GM23338 (cell line): ENCODE results near the gene C11orf91. TPM values are rescaled to one million over a fixed set of nuclear protein-coding genes. Genes with fewer than 3 reads are reported as not detected.

Experiments
- ATAC-seq: fragments of 200-7000 bp; cut with Tn5 transposase; 3 replicates; pipeline ENCODE4 v1.9.1; 2020
- DNase-seq: peaks from one replicate; pipeline ENCODE4 v3.0.0-alpha.2; 2015; ENCODE audit warnings: low spot score
- H2AFZ ChIP-seq: fragments of 200-600 bp; sonication (generic); 2 replicates; pipeline ENCODE4 v1.8.0; 2016; ENCODE audit warnings: antibody characterized with exemption, mild to moderate bottlenecking, moderate library complexity
- H3F3A ChIP-seq: fragments of 200-600 bp; sonication (generic); replicated peaks from 2 replicates; pipeline ENCODE4 v1.8.0; 2017; ENCODE audit warnings: antibody characterized with exemption, mixed run types, low read depth
- H3K27ac ChIP-seq: fragments of 200-600 bp; sonication (generic); 2 replicates; pipeline ENCODE4 v1.6.1; 2016; ENCODE audit warnings: low read depth
- H3K27me3 ChIP-seq: fragments of 200-600 bp; sonication (generic); 2 replicates; pipeline ENCODE4 v1.8.0; 2016; ENCODE audit warnings: mild to moderate bottlenecking, mixed run types, moderate library complexity; ENCODE audit not compliant: insufficient read depth
- H3K36me3 ChIP-seq: fragments of 200-600 bp; sonication (generic); 2 replicates; pipeline ENCODE4 v1.8.0; 2016; ENCODE audit warnings: mild to moderate bottlenecking; ENCODE audit not compliant: insufficient read depth
- H3K4me1 ChIP-seq: fragments of 200-600 bp; sonication (generic); 2 replicates; pipeline ENCODE4 v1.8.0; 2016; ENCODE audit warnings: mild to moderate bottlenecking, moderate library complexity; ENCODE audit not compliant: insufficient read depth
- H3K4me2 ChIP-seq: fragments of 200-600 bp; sonication (generic); 2 replicates; pipeline ENCODE4 v1.7.1; 2017; ENCODE audit warnings: mixed run types
- H3K4me3 ChIP-seq: fragments of 200-600 bp; sonication (generic); 2 replicates; pipeline ENCODE4 v1.6.1; 2016; ENCODE audit warnings: mixed run types
- H3K79me2 ChIP-seq: fragments of 200-600 bp; sonication (generic); replicated peaks from 2 replicates; pipeline ENCODE4 v1.8.0; 2017; ENCODE audit warnings: mild to moderate bottlenecking; ENCODE audit not compliant: insufficient read depth
- H3K9me2 ChIP-seq: fragments of 200-600 bp; sonication (generic); 2 replicates; pipeline ENCODE4 v1.8.0; 2017; ENCODE audit not compliant: insufficient read depth
- H4K20me1 ChIP-seq: fragments of 200-600 bp; sonication (generic); replicated peaks from 2 replicates; pipeline ENCODE4 v1.8.0; 2017; ENCODE audit warnings: mild to moderate bottlenecking; ENCODE audit not compliant: insufficient read depth
- H3K27ac Mint-ChIP-seq: 2 replicates; pipeline ENCODE4 v1.8.0; 2020; ENCODE audit warnings: inconsistent platforms, mild to moderate bottlenecking, moderate library complexity, mixed read lengths
- H3K27me3 Mint-ChIP-seq: 3 replicates; pipeline ENCODE4 v1.8.0; 2022; ENCODE audit warnings: low read depth, mild to moderate bottlenecking, moderate library complexity, mixed read lengths, inconsistent platforms; ENCODE audit not compliant: insufficient read depth, poor library complexity
- H3K36me3 Mint-ChIP-seq: 3 replicates; pipeline ENCODE4 v1.8.0; 2021; ENCODE audit warnings: low read depth, mild to moderate bottlenecking, inconsistent platforms, moderate library complexity, mixed read lengths
- H3K4me1 Mint-ChIP-seq: 3 replicates; pipeline ENCODE4 v1.8.0; 2020; ENCODE audit warnings: mild to moderate bottlenecking, inconsistent platforms, mixed read lengths
- H3K4me3 Mint-ChIP-seq: 3 replicates; pipeline ENCODE4 v1.8.0; 2021; ENCODE audit warnings: moderate library complexity, mild to moderate bottlenecking, inconsistent platforms, mixed read lengths
- H3K9me3 Mint-ChIP-seq: 3 replicates; pipeline ENCODE4 v1.8.0; 2020; ENCODE audit warnings: moderate library complexity, mild to moderate bottlenecking, inconsistent platforms, mixed read lengths
- CREB1 ChIP-seq: fragments of 250-450 bp; sonication (Bioruptor Pico); IDR thresholded peaks from 2 replicates; pipeline ENCODE4 v1.5.0; 2020; ENCODE audit warnings: low read depth, mild to moderate bottlenecking, moderate library complexity
- CTCF ChIP-seq, 2 experiments: fragments of 200-600 bp in 1 of 2; sonication (generic) in 1 of 2; conservative IDR thresholded peaks; 2 replicates each; pipeline versions ENCODE4 v1.5.1 to v1.6.1; 2016 to 2017; ENCODE audit warnings: antibody characterized with exemption in 2 of 2, low read depth in 2 of 2, mild to moderate bottlenecking in 2 of 2, moderate library complexity in 1 of 2
- ETS1 ChIP-seq: IDR thresholded peaks from 2 replicates; pipeline ENCODE4 v1.6.1; 2016; ENCODE audit warnings: antibody characterized with exemption
- EZH2 ChIP-seq: fragments of 200-600 bp; sonication (generic); IDR thresholded peaks from one replicate; pipeline ENCODE4 v1.8.0; 2017; ENCODE audit warnings: antibody characterized with exemption, mild to moderate bottlenecking, low read depth; ENCODE audit not compliant: unreplicated experiment
- EZH2phosphoT487 ChIP-seq: fragments of 200-600 bp; sonication (generic); IDR thresholded peaks from one replicate; pipeline ENCODE4 v1.8.1; 2018; ENCODE audit warnings: antibody characterized with exemption; ENCODE audit not compliant: unreplicated experiment
- JUNB ChIP-seq: IDR thresholded peaks from one replicate; pipeline ENCODE4 v1.6.1; 2016; ENCODE audit warnings: antibody characterized with exemption; ENCODE audit not compliant: unreplicated experiment
- NANOG ChIP-seq: IDR thresholded peaks from 2 replicates; pipeline ENCODE4 v1.6.1; 2016; ENCODE audit warnings: antibody characterized with exemption, borderline replicate concordance
- POLR2AphosphoS5 ChIP-seq: IDR thresholded peaks from 2 replicates; pipeline ENCODE4 v1.6.1; 2016; ENCODE audit warnings: antibody characterized with exemption, low read depth
- STAT1 ChIP-seq: IDR thresholded peaks from one replicate; pipeline ENCODE4 v1.6.1; 2016; ENCODE audit warnings: antibody characterized with exemption; ENCODE audit not compliant: unreplicated experiment
- ZNF331 ChIP-seq: fragments of 250-450 bp; sonication (Bioruptor Pico); IDR thresholded peaks from 2 replicates; pipeline ENCODE4 v1.5.0; 2020; ENCODE audit warnings: low read depth, mild to moderate bottlenecking, moderate library complexity
- ZNF462 ChIP-seq: fragments of 250-450 bp; sonication (Bioruptor Pico); IDR thresholded peaks from 2 replicates; pipeline ENCODE4 v1.5.0; 2020; ENCODE audit warnings: mild to moderate bottlenecking, moderate library complexity
- polyA plus RNA-seq: library from polyadenylated mRNA; unstranded; fragments of >200 nt; fragmentation: Nextera tagmentation; extraction: Ambion mirVana; gene quantifications from 2 replicates; pipeline ENCODE4 v1.2.1, GENCODE V29; 2016
- total RNA-seq: library from RNA; depleted of rRNA; stranded (reverse); fragments of >200 nt; shearing (Covaris generic); gene quantifications from 2 replicates; pipeline ENCODE4 v1.2.3, GENCODE V29; 2014

C11orf91 gene
- total and polyA plus RNA-seq, 2 experiments from 2014 or later, result not detected

- H3K27ac Mint-ChIP-seq, result no peak overlapping the region
- peaks cover 14% of the 10 kb centered on the region; the same call in 1 of the 2 replicates for H3K9me2 ChIP-seq
- no peaks in the 10 kb centered on the region; the same call in 2 of the 3 replicates for H3K36me3 Mint-ChIP-seq
- H3K27me3 ChIP-seq, result no peaks in the 10 kb centered on the region
- no peaks in the 10 kb centered on the region for H3K36me3 ChIP-seq
- H3K4me2 ChIP-seq, result no peak overlapping the region
- no peak overlapping the region for H3K27ac ChIP-seq
- 0 out of 2 replicates have a peak overlapping the region, but pooled peaks have one; percentile 76 for H2AFZ ChIP-seq
- peaks cover 2% of the 10 kb centered on the region; the same call in 2 of the 3 replicates for H3K4me1 Mint-ChIP-seq
- peak in 1 of 2 experiments; percentile 14; a peak in 2 of 4 replicates for TF ChIP-seq CTCF (conservative IDR thresholded peaks at IDR 0.05; ENCODE audit: low read depth in 2 of 2)
- no peak for TF ChIP-seq EZH2phosphoT487
- no peaks in the 10 kb centered on the region for H3K9me3 Mint-ChIP-seq
- ATAC-seq, result no peak
- no peaks in the 10 kb centered on the region for H4K20me1 ChIP-seq
- no peak for DNase-seq
- H3K4me3 Mint-ChIP-seq, result no peak overlapping the region
- no peaks in the 10 kb centered on the region for H3K4me1 ChIP-seq
- peaks cover 10% of the 10 kb centered on the region for H3K27me3 Mint-ChIP-seq
- H3K79me2 ChIP-seq, result no peaks in the 10 kb centered on the region
- no peak overlapping the region for H3K4me3 ChIP-seq
- no peaks in the 10 kb centered on the region for H3F3A ChIP-seq
Observed at GRCh38 chr11:33651990-33652389, 48.6 kb downstream of the C11orf91 start.

- no peaks in the 10 kb centered on the region for H4K20me1 ChIP-seq
- H3K27ac ChIP-seq, result no peak overlapping the region
- H3K36me3 Mint-ChIP-seq, result no peaks in the 10 kb centered on the region; the same call in 2 of the 3 replicates
- no peak overlapping the region for H2AFZ ChIP-seq
- H3K36me3 ChIP-seq, result no peaks in the 10 kb centered on the region
- H3K9me3 Mint-ChIP-seq, result no peaks in the 10 kb centered on the region
- no peak overlapping the region for H3K4me2 ChIP-seq
- H3K79me2 ChIP-seq, result no peaks in the 10 kb centered on the region
- peaks cover 14% of the 10 kb centered on the region; the same call in 1 of the 2 replicates for H3K9me2 ChIP-seq
- no peaks in the 10 kb centered on the region for H3K4me1 ChIP-seq
- H3F3A ChIP-seq, result no peaks in the 10 kb centered on the region
- no peak overlapping the region for H3K27ac Mint-ChIP-seq
- H3K4me3 ChIP-seq, result no peak overlapping the region
- ATAC-seq (peak; percentile 47; the same call in 2 of the 3 replicates), DNase-seq (peak; percentile 19)
- peaks cover 2% of the 10 kb centered on the region; the same call in 2 of the 3 replicates for H3K4me1 Mint-ChIP-seq
- H3K4me3 Mint-ChIP-seq, result no peak overlapping the region
- no peaks in the 10 kb centered on the region for H3K27me3 ChIP-seq
- peaks cover 10% of the 10 kb centered on the region for H3K27me3 Mint-ChIP-seq
- TF ChIP-seq CTCF (conservative IDR thresholded peaks at IDR 0.05; ENCODE audit: low read depth in 2 of 2), result no peak
- TF ChIP-seq ETS1, result no peak
- TF ChIP-seq NANOG, result no peak
- TF ChIP-seq EZH2, result no peak
- TF ChIP-seq JUNB, result no peak
- no peak for TF ChIP-seq POLR2AphosphoS5
- TF ChIP-seq ZNF331 (CRISPR knock-in tag), result no peak
- TF ChIP-seq CREB1 (CRISPR knock-in tag), result no peak
- TF ChIP-seq ZNF462 (CRISPR knock-in tag), result no peak
- no peak for TF ChIP-seq STAT1
Observed at GRCh38 chr11:33651555-33651954, 49.1 kb downstream of the C11orf91 start.
